Endothelial cell of umbilical vein (primary cell): Measurements from ENCODE around the gene LMAN2L.

ENCODE experiments used
- EZH2 ChIP-seq: IDR thresholded peaks from 2 replicates; pipeline ENCODE4 v1.6.1; 2012; ENCODE audit warnings: borderline replicate concordance, low read depth, mild to moderate bottlenecking, moderate library complexity, low read length, inconsistent platforms; ENCODE audit not compliant: severe bottlenecking
- FOS ChIP-seq: IDR thresholded peaks from 2 replicates; pipeline ENCODE4 v1.6.1; 2011; ENCODE audit warnings: mild to moderate bottlenecking, low read length, moderate library complexity, borderline replicate concordance; ENCODE audit not compliant: insufficient read depth
- GATA2 ChIP-seq: IDR thresholded peaks from 2 replicates; pipeline ENCODE4 v1.7.0; 2011; ENCODE audit warnings: low read depth, mild to moderate bottlenecking, moderate library complexity, mixed read lengths, low read length; ENCODE audit not compliant: insufficient read length, insufficient read depth
- JUN ChIP-seq: IDR thresholded peaks from 2 replicates; pipeline ENCODE4 v1.6.1; 2011; ENCODE audit warnings: borderline replicate concordance, low read depth; ENCODE audit not compliant: insufficient read length, insufficient read depth
- MAX ChIP-seq: IDR thresholded peaks from 2 replicates; pipeline ENCODE4 v1.6.1; 2011; ENCODE audit not compliant: insufficient read depth, insufficient read length
- POLR2A ChIP-seq: IDR thresholded peaks from 2 replicates; pipeline ENCODE4 v1.6.1; 2012; ENCODE audit warnings: low read depth, mild to moderate bottlenecking, control low read depth, low read length
- POLR2AphosphoS5 ChIP-seq: IDR thresholded peaks from 2 replicates; pipeline ENCODE4 v1.6.1; 2012; ENCODE audit warnings: low read depth, mild to moderate bottlenecking, control low read depth, low read length, moderate library complexity; ENCODE audit not compliant: insufficient read depth
- TF ChIP-seq, protein P1 (sequence below), 2 donors: IDR thresholded peaks; 1 replicate in 1 of 2; 2 replicates in 1 of 2; pipeline ENCODE4 v1.5.1; 2011; ENCODE audit warnings: low read length in 2 of 2, mild to moderate bottlenecking in 2 of 2, moderate library complexity in 2 of 2, control low read depth in 1 of 2, inconsistent platforms in 1 of 2, low read depth in 1 of 2; ENCODE audit not compliant: insufficient read depth in 1 of 2; ENCODE audit errors: extremely low read depth in 1 of 2

DNA sequence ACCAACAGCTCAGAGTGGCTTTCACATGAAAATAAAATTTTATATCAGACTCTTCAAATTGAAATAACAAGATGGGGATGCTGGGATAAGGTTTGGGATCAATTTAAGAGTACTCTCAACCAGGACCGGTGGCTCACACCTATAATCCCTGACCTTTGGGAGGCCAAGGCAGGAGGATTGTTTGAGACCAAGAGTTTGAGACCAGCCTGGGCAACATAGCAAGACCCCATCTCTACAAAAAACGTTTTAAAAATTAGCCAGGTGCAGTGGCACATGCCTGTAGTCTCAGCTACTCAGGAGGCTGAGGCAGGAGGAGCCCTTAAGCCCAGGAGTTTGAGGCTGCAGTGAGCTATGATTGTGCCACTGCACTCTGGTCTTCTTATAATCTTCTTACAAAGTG, 2.6 kb downstream of the LMAN2L start:
- TF ChIP-seq, protein P1, sequence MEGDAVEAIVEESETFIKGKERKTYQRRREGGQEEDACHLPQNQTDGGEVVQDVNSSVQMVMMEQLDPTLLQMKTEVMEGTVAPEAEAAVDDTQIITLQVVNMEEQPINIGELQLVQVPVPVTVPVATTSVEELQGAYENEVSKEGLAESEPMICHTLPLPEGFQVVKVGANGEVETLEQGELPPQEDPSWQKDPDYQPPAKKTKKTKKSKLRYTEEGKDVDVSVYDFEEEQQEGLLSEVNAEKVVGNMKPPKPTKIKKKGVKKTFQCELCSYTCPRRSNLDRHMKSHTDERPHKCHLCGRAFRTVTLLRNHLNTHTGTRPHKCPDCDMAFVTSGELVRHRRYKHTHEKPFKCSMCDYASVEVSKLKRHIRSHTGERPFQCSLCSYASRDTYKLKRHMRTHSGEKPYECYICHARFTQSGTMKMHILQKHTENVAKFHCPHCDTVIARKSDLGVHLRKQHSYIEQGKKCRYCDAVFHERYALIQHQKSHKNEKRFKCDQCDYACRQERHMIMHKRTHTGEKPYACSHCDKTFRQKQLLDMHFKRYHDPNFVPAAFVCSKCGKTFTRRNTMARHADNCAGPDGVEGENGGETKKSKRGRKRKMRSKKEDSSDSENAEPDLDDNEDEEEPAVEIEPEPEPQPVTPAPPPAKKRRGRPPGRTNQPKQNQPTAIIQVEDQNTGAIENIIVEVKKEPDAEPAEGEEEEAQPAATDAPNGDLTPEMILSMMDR (IDR thresholded peaks at IDR 0.05; ENCODE audit: extremely low read depth in 1 of 2, insufficient read depth in 1 of 2, low read depth in 1 of 2, low read length in 2 of 2): no peak
- no peak for TF ChIP-seq MAX
- no peak for TF ChIP-seq FOS
- no peak for TF ChIP-seq POLR2A
- TF ChIP-seq EZH2: no peak
- TF ChIP-seq GATA2: no peak
- no peak for TF ChIP-seq JUN
- no peak for TF ChIP-seq POLR2AphosphoS5
